ENCODE results near the gene COL11A1. TPM values are rescaled to one million over a fixed set of nuclear protein-coding genes. Genes with fewer than 3 reads are reported as not detected.
"Not testable (repeated sequence)": the region's sequence is repeated elsewhere in the genome, so short reads cannot be mapped to it uniquely, and the experiment has no call there.

Gene COL11A1
- polyA plus RNA-seq, 12 donors: 11.1 to 254 (median 101) TPM; not detected in 1

DNA sequence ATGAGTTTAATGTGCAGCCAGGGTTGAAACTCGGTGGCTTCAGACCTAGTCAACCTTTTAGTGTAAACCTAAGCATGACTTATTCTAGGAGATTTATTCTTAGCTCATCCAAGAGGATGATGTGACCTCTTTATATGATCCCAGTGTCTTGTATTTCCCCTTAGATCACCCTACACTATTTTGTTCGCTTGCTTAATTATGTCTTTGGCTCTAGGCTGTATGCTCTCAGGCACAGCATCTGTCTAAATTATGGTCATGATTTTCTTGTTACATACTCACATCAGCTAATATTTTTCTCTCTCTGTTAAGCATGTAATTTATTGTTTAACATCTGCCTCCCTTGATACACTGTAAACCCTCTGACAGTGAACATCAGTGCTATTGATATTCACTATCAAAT lies 19.1 kb downstream of the COL11A1 start:
- DNase-seq: no peak

DNA sequence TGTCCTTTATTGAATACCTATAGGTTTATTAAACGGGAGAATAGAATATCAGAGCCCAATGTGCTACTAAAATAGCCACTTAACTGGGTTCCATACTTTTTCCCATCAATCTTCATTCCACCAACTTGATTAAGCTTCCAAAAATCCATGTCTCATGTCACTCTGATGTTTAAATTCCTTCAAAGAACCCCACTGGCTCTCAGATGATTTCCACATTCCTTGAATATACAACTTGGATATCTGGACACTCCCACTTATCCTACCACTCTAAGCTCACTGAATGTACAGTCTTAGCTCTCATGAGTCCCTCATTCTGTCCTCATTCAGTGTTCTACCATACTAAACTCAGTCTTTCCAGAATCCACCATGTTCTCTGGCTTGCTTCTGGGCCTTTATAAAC lies 21.1 kb downstream of the COL11A1 start:
- DNase-seq: no peak

DNA sequence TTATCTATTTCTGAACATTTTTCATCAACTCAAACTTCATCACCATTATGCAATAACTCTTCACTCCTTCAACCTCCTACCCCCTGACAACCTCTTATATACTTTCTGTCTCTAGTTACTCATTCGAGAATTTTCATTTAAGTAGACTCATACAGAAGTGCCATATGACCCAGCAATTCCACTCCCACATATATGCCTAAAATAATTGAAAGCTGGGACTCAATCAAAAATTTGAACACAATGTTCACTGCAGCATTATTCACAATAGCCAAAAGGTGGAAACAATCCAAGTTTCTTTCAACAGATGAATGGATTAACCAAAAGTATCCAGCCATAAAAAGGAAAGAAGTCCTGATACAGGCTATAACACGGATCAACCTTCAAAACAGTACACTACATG lies 24.1 kb downstream of the COL11A1 start:
- DNase-seq: no peak

DNA sequence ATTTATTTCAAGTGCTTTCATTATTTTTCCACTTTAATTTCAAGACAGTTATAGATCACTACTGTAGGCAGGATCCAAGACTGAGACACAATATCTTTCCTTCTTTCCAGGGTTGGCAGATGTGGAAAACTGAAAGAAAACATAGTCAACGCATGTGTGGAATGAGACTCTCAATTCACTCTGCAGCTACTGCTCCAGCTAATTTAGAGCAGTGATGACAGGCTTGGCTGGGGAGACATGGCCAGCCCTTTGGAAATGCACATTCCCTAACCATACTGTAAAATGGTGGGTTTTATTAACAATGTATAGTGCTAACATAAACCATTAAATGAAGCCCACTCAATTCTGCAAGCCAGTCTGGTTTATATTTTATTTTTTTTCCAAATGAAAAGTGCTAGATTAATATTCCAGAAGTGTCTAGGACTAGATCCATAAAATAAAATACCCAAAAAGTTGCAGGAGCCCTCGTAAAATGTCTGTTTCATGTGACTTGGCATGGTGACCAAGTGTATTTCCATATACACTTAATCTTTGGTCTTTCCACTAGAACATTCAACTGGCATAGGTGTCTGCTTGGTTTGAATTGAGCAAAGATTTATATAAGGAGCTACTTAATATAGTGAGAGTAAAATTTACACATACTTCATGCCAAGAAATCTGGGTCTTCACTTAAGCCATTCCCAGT lies 32.9 kb downstream of the COL11A1 start:
- peak; percentile 59 for DNase-seq

DNA sequence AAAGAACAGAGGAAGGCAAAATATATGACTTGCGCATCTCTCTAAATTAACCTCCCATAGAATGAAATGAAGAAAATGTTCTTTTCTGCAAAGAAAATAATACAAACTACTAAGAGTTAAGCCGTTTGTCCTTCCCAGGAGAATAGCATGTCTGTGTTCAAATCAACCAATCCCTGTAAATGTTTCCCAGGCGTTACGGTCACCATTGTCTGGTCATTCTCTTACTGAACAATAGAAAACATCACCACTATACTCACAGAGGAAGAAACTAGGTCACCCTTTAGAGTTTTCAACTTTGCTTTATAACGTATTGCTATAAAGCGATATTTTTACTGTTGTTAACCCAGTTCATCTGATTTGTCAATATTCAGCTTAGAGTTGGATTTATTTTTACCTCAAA lies 34.1 kb downstream of the COL11A1 start:
- no peak for DNase-seq

DNA sequence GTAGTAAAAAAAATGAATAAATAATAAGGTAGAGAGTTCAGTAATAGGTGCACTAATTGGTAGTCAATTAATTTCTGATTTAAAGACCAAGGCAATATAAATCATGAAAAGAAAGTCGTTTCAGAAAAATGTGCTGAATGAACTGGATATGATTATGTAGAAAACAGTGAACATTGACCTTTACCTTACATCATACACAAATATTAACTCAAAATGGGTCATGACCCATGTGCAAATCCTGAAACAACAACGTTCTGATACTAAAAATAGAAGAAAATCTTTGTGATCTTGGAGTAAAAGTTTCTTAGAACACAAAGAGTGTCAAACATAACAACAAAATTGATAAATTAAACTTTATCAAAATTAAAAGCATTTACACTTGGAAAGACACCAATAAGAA lies 39.1 kb downstream of the COL11A1 start:
- DNase-seq: no peak

DNA sequence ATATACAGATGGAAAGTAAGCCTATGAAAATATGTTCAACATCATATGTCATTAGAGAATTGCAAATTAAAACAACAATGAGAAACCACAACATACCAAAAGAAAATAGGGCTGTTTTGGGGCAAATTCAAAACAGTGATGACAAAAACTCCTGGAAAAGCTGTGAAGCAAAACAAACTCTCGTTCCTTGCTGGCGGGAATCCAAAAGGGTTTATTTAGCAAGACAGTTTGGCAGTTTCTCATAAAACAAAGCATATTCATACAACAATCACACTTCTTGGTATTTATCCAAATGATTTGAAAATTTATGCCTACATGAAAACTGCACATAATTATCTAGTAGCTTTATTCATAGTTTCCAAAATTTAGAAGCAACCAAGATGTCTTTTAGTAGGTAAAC lies 44.4 kb downstream of the COL11A1 start:
- no peak for DNase-seq

DNA sequence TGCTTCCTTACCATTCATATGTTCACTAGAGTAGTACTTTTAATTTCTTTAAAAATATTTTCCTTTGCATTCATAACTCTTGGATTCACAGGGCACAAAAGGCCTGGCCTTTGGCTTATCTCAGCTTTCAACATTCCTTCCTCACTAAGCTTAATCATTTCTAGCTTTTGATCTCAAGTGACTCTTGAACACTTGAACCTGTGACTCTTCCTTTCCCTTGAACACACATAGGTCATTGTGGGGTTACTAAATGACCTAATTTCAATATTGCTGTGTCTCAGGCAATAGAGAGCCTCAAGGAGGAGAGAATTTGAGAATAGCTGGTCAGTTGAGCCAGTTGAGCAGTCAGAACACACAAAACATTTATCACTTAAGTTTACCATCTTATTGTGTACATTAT lies 49.9 kb downstream of the COL11A1 start:
- no peak for DNase-seq

DNA sequence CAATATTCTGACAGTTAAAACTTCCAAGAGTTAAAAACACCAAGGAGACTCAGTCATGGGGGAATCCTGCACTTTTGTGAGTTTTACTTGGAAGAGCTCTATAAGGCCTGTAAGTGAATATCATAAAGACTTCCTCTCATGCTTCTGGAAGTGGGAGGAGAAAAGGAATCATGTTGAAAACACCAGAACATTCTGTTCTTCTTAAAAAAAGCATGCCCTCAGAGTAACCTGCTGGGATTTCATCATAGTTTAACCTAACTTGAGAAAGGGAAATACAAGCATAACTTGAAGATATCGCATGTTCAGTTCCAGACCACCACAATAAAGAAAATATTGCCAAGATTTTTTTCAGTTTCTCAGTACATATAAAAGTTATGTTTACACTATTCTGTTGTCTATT lies 51.9 kb downstream of the COL11A1 start:
- DNase-seq: no peak

DNA sequence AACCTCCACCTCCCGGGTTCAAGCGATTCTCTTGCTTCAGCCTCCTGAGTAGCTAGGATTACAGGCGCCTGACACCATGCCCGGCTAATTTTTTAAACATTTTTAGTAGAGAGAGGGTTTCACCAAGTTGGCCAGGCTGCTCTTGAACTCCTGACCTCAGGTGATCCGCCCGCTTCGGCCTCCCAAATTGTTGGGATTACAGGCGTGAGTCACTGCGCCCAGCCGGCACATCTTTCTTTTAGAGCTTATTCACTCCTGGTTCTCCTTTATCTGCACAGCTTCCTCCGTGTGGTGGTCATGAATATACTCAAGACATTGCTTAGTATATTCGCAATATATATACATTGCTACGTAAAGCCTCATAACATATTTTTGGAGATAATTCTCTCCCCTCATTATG lies 80.2 kb downstream of the COL11A1 start:
- not testable (repeated sequence) for DNase-seq

DNA sequence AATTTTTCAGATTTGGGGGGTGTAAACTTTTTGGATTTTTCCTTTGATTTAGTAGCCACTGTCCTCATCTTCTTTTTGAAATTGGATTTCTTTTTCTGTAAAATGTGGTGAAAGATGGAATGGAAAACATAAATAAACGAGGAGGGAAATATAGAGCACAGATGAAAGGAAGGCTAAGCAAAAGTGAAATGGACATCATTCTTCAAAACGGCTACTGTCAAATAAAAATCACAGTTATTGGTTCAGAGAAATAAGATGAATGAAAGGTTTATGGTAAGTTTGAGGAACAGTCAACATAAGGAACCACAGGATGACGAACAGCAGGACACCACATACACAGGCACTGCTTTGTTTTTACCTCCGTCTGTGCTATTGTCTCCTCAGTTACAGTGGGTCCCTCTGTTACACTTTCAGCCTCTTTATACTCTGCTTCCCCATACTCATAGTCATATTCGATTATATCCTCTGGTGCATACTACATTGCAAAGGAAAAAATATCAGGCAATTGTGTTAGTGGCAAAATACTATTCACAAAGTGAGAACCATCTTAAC lies 82.4 kb downstream of the COL11A1 start:
- no peak for DNase-seq

DNA sequence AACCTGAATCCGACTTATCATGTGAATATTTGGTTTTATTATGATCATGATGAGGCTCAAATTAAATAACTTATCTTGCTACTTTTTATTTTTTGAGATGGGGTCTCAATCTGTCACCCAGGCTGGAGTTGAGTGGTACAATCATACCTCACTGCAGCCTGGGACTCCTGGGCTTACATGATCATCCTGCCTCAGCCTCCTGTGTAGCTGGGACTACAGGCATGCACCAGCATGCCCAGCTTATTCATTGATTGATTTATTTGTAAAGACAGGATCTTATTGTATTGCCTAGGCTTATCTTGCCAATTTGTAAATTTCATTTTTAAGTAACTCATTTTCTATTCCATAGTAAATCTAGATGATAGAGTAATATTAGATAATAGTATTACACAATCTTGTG lies 84.3 kb downstream of the COL11A1 start:
- DNase-seq: no peak

DNA sequence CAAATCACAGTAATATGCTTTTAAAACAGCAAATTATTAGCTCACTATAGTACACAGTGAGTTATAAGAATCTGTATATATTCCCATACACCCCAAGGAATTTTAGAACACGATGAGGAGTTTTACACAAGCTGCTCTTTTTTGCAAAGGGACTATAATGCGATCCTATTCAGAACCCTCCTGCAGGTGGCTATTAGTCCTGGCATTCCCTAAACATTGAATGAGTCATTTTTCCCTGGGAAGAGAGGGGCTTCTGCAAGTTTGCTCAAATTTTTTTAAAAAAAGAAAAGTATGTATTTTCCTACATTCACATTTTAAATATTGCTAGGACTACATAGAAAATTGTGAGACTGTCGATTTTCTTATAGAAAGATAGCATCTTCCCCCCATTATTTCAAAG lies 106.3 kb downstream of the COL11A1 start:
- DNase-seq: peak; percentile 8

DNA sequence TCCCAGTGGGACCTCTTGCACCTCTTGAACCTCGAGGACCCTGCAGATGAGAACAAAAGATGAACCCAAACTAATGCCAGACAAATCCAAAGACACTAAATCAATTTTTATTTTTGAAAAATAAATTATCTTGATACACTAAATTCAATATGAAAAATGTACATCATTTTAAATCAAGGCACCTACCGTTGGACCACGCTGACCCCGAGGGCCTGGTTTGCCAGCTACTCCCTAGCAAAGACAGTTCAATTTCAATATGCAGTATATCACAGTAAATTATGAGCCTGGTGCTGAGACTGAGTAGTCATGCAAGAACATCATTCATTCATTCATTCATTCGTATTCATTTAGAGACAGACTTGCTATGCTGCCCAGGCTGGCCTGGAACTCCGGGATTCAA lies 129.4 kb downstream of the COL11A1 start:
- no peak for DNase-seq

DNA sequence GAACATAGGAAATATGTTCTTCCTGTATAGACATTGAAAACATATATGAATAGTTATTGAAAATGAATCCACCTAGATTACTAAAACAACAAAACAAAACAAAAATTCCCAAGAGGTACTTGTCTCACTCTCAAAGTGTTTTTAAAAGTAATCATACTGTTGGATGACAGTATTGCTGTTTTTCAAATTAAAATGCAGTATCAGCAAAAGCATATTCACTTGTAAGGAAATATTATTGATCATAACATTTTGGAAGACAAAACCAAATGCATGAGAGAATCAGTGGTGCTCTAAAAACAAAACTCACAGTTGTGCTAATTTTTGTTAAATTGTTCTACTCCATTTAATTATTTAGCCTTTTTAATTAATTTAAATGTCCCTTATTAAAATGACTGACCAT lies 131.0 kb downstream of the COL11A1 start:
- no peak for DNase-seq

DNA sequence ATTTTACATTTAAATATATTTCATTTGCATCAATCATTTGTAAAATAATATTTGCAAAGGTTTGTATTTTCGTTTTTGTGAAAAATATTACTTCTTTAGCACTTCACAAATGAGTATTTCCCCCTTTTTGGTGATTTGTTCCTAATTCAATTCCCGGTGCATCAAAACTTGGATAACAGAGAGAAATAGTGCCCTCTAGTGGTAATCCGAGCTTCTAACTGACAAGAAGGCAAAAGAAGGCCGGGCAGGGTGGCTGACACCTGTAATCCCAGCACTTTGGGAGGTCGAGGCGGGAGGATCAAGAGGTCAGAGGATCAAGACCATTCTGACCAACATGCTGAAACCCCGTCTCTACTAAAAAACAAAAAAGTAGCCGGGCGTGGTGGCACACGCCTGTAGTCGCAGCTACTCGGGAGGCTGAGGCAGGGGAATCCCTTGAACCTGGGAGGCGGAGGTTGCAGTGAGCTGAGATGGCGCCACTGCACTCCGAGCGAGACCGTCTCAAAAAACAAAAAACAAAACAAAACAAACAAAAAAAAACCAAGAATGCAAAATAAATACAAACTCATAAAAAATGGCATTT lies 137.7 kb downstream of the COL11A1 start:
- DNase-seq: peak; percentile 36

DNA sequence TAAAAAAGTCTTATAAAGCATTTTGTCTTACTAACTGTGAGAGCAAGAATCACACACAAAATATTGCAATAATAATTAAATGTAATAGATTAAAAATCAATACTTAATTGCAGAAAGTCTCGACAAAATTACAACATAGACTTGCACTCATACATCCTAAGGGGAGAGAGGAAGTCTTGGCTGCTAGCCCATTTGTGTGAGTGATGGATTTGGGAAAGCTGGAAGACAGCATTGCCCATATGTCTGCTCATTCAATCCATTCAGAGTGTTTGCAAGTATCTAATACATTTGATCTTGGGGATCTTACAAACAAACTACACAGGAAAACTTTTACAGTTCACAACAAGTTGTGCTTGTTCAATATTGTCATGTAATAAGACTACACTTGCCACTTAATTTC lies 140.5 kb downstream of the COL11A1 start:
- no peak for DNase-seq

DNA sequence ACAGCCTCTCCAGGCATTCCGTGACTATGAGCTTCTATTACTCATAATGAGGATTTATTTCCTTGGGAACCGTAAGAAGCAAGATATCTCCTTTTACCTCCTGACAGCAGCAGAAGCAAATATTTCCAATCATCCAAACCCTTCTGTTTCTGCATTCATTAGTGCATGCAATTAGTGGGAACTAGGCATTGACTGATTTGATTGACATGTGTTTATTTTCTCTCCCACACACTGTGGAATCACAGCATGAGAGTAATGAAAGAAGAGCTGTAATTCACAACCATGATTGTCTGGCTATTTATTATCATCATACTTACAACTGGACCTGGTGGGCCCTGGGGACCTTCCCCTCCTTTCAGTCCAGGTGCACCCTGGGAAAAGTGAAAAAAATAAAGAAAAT lies 146.8 kb downstream of the COL11A1 start:
- no peak for DNase-seq

DNA sequence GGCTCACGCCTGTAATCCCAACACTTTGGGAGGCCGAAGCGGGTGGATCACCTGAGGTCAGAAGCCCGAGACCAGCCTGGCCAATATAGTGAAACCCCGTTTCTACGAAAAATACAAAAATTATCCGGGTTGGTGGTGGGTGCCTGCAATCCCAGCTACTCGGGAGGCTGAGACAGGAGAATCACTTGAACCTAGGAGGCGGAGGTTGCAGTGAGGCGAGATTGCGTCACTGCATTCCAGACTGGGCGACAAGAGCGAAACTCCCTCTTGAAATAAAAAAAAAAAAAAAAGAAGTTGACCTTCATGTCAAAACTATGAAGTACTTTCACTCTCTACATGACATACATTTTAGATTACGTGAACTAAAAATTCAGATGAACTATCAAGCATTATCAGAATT lies 153.7 kb downstream of the COL11A1 start:
- no peak for DNase-seq

DNA sequence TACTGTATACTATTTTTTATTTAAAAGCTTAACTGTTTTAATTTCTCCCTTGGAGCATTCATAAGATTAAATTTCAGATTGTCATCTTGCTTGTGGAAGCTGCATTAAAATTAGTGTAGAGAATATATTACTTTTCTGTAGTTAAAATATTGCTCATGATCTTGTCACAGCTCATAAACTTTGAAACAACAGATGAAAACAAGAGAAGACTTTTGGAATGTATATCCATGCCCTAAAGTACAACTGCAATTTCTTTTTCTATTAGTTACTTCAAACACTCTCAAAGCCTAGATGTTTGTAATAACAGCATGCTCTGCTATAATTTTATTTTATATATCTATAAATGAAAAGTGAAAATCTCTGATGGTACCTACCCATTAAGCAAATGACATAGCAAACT lies 155.9 kb downstream of the COL11A1 start:
- DNase-seq: no peak

DNA sequence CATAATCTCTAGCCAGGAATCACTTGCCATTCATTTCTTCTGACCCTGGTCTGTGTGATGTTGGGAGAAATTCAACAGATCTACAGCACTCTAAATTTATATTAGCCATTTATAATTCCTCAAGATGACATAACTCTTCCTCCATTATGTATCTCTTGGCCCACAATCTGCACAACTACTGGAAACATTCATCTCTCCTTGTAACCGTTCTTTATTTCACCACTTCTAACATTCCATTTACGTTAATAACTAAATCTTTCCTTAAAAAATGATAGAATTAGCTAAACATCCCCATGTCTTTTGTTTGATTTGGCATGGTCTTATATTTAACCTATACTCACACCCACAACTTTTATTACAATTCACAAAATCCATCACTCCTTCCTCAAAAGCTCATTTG lies 166.0 kb downstream of the COL11A1 start:
- no peak for DNase-seq

DNA sequence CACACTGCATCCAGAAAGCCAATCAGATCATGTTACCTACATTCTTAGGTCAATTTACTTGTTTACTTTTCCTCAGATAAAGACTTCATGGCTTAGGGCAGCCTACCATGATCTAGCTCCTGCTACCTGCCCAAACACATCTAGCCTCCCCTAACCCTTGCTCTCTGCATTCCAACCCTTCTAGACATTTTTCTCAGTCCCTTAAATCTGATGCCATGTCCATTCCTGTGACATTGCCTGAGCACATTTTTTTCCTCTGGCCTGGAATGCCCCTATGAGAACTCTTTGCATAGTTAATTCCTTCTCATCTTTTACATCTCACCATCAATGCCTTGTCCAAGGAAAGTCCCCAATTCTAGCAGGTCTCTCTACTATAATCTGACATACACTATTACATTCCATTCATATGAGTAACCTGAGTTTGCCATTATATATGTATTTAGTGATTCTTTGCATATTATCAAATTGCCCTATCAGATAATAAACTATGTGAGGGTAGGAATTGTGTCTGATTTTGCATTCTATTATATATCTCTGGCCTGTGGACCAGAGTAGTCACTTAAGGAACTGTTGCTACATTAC lies 166.9 kb downstream of the COL11A1 start:
- DNase-seq: no peak

DNA sequence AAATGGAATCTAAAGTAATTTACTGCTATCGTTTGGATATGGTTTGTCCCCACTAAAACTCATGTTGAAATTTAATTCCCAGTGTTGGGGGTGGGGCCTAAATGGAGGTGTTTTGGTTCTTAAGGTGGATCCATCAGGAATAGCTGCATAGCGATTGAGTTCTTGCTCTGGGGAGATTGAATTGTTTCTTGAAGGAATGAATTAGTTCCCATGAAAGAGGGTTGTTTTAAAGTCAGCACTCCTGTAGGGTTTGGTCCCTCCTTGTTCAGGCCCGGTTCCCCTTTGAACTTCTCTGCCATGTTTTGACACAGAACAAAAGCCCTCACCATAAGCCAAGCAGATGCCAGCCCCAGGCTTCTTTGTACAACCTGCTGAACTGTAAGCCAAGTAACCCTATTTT lies 170.9 kb downstream of the COL11A1 start:
- no peak for DNase-seq

Data from muscle of arm (tissue), 12 donors.